ENCODE measurements around the gene GRN. TPM values are rescaled to one million over a fixed set of nuclear protein-coding genes. Genes with fewer than 3 reads are reported as not detected.

GRN gene
- total RNA-seq, 4 donors from 2014 or later: 294 to 451 (median 340) TPM

DNA sequence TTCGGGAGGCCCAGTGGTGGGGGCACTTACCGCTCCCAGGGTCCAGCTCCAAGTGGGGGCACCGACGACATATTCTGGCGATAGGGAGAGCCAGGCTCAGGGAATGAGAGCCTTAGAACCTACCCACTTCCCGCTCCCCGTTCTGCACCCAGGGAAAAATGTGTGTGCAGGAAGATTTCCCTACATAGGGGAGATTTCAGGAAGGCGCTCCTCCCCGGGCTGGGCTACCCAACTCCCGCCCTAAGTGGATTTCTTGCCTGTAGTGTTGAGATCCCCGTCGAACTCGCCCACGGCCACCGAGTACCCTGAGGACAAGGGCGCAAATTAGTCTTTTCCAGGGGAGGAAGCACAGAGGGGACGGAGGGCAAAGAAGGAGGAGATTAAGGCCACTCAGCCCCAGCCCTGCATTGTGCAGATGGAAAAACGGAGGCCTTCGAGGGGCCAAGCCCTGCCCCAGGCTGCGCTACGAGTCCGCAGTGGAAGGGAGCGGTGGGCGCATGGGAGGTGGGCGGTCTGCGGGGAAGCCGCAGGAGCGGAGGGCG, 39.2 kb downstream of the GRN start:
- H3K36me3 ChIP-seq: no peaks in the 10 kb centered on the region
- WGBS: 42% methylated on average over 25 of the region's 29 CpGs
- no peak overlapping the region for H3K4me3 ChIP-seq
- no peak for DNase-seq (ENCODE audit: low spot score in 2 of 2)
- TF ChIP-seq CTCF (IDR thresholded peaks at IDR 0.05): no peak
- no peak for TF ChIP-seq POLR2A (IDR thresholded peaks at IDR 0.05)
- no peak for TF ChIP-seq EP300 (IDR thresholded peaks at IDR 0.05)
- TF ChIP-seq POLR2AphosphoS5 (IDR thresholded peaks at IDR 0.05): no peak
- no peak overlapping the region for H3K27ac ChIP-seq
- peaks cover 16% of the 10 kb centered on the region for H3K4me1 ChIP-seq
- peaks cover 9% of the 10 kb centered on the region for H3K27me3 ChIP-seq
- H3K9me3 ChIP-seq: no peaks in the 10 kb centered on the region

DNA sequence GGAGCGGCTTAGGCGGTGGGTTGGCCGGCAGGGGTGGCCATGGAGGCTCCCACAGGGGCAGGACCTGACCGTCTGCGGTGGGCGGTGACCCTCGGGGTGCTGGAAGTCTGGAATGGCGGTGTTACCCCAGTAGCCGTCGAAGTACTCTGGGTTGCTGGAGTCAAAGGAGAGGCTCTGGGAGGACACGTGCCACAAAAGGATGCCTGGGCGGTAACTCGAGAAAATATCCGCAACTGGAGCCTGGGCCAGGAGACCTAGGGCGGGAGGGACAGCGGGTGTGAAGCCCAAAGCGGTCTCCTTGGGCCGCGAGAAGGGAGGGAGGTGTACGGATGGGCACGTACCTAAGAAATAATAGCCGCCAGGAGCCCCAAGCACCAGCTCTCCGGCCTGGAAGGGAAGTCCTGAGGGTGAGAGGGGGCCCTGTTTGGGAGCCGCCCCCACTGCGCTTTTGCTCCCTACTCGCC, 39.8 kb downstream of the GRN start:
- DNase-seq (ENCODE audit: low spot score in 2 of 2): no peak
- no peaks in the 10 kb centered on the region for H3K9me3 ChIP-seq
- peaks cover 9% of the 10 kb centered on the region for H3K27me3 ChIP-seq
- H3K4me3 ChIP-seq: peak overlapping the region; percentile 59
- WGBS: 7% methylated on average over 18 of the region's 26 CpGs
- no peak overlapping the region for H3K27ac ChIP-seq
- TF ChIP-seq CTCF (IDR thresholded peaks at IDR 0.05): no peak
- no peak for TF ChIP-seq POLR2AphosphoS5 (IDR thresholded peaks at IDR 0.05)
- no peak for TF ChIP-seq POLR2A (IDR thresholded peaks at IDR 0.05)
- TF ChIP-seq EP300 (IDR thresholded peaks at IDR 0.05): no peak
- no peaks in the 10 kb centered on the region for H3K36me3 ChIP-seq
- H3K4me1 ChIP-seq: peaks cover 16% of the 10 kb centered on the region

- Histone ChIP-seq H3K4me1 (peaks cover 16% of the 10 kb centered on the region), H3K27me3 (peaks cover 9% of the 10 kb centered on the region), H3K4me3 (peak overlapping the region; percentile 59), H3K36me3 (no peaks in the 10 kb centered on the region), H3K27ac (no peak overlapping the region), H3K9me3 (no peaks in the 10 kb centered on the region)
- under 1% methylated on average over 15 of the region's 68 CpGs for WGBS
- TF ChIP-seq EP300 (IDR thresholded peaks at IDR 0.05): no peak
- TF ChIP-seq POLR2A (IDR thresholded peaks at IDR 0.05): no peak
- no peak for TF ChIP-seq POLR2AphosphoS5 (IDR thresholded peaks at IDR 0.05)
- DNase-seq (ENCODE audit: low spot score in 2 of 2): peak; percentile 65 to 83
Measured at GRCh38 chr17:44385287-44386181, 40.4 kb downstream of the GRN start.

GRCh38 chr17:44386182-44386525, 41.1 kb downstream of the GRN start:
- TF ChIP-seq POLR2AphosphoS5 (IDR thresholded peaks at IDR 0.05) (no peak), CTCF (IDR thresholded peaks at IDR 0.05) (no peak), POLR2A (IDR thresholded peaks at IDR 0.05) (no peak), EP300 (IDR thresholded peaks at IDR 0.05) (no peak)
- 40% methylated on average over 5 of the region's 10 CpGs for WGBS
- H3K27me3 ChIP-seq: peaks cover 9% of the 10 kb centered on the region
- H3K9me3 ChIP-seq: no peaks in the 10 kb centered on the region
- no peaks in the 10 kb centered on the region for H3K36me3 ChIP-seq
- H3K4me3 ChIP-seq: peak overlapping the region; percentile 59
- H3K4me1 ChIP-seq: peaks cover 16% of the 10 kb centered on the region
- peak in 1 of 2 donors; percentile 37 for DNase-seq (ENCODE audit: low spot score in 2 of 2)
- H3K27ac ChIP-seq: no peak overlapping the region

DNA sequence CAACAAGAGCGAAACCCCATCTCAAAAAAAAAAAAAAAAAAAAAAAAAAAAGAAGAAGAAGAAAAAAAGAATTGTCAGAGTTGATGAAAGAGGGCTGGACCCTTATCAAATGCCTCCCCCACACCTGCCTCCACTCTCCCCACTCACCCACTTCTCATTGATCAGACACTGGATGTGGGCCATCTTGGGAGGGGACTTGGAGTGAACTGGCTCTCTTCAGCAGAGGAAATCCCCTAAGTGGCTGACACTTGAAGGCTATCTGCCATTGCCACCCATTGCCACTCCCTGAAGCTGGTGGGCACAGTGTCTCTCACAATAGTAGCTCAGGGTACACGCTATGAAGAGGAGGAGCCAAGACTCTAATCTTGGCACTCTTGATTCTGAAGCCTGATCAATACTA, 42.7 kb downstream of the GRN start:
- Histone ChIP-seq H3K36me3 (no peaks in the 10 kb centered on the region), H3K4me3 (no peak overlapping the region), H3K27me3 (peaks cover 9% of the 10 kb centered on the region), H3K9me3 (no peaks in the 10 kb centered on the region), H3K4me1 (peaks cover 16% of the 10 kb centered on the region), H3K27ac (no peak overlapping the region)
- DNase-seq (ENCODE audit: low spot score in 2 of 2): peak in 1 of 2 donors; percentile 13
- 76% methylated on average over 2 of the region's 2 CpGs for WGBS
- TF ChIP-seq CTCF (IDR thresholded peaks at IDR 0.05): no peak

Data from suprapubic skin (tissue), 4 donors.